ENCODE results near the gene SMPX.
A peak's percentile ranks its signal among the peaks of the same experiment; 100 is the strongest.
"Not testable (repeated sequence)": the region's sequence is repeated elsewhere in the genome, so short reads cannot be mapped to it uniquely, and the experiment has no call there.

SMPX gene

DNA sequence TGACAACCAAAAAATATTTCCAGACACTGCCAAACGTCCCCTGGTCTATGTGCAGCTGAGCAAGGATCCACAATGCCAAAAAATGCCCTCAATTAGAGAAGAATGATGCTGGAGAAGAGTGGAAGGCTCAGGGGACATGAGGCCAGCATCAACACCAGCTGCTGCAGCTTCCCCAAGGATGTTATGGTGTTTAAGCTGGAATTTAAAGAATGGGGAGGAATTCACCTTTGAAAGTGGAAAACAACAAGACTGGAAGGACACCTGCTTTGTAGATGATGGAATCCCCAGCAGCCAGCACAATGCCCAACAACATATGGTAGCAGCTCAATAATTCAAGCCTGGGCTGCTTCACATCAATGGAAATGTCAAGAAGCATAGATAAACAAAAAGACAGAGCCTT, 20.3 kb upstream of the SMPX start:
- H3K4me1 ChIP-seq (ENCODE audit: control insufficient read depth in 2 of 2, insufficient read depth in 2 of 2, low read length in 2 of 2): no peaks in the 10 kb centered on the region

DNA sequence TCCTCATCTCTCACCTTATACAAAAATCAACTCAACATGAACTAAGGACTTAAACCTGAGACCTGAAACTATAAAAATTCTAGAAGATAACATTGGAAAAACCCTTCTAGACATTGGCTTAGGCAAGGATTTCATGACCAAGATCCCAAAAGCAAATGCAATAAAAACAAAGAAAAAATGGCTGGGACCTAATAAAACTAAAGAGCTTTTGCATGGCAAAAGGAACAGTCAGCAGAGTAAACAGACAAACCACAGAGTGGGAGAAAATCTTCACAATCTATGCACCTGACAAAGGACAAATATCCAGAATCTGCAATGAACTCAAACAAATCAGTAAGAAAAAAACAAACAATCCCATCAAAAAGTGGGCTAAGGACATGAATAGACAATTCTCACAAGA, 17.2 kb upstream of the SMPX start:
- not testable (repeated sequence) for H3K36me3 ChIP-seq (ENCODE audit: control insufficient read depth in 2 of 2, insufficient read depth in 2 of 2, low read length in 2 of 2); H3K4me3 ChIP-seq (ENCODE audit: low read length in 2 of 2); H3K9ac ChIP-seq (ENCODE audit: low read depth in 1 of 2, low read length in 2 of 2); H3K4me1 ChIP-seq (ENCODE audit: control insufficient read depth in 2 of 2, insufficient read depth in 2 of 2, low read length in 2 of 2); H3K9me3 ChIP-seq (ENCODE audit: control insufficient read depth in 2 of 2, low read length in 2 of 2); H3K27me3 ChIP-seq (ENCODE audit: control insufficient read depth in 2 of 2, insufficient read depth in 2 of 2, low read length in 2 of 2); H3K27ac ChIP-seq (ENCODE audit: low read depth in 2 of 2, low read length in 2 of 2)

More for the DNA sequence above, 20.3 kb upstream of the SMPX start:
- H3K4me3 ChIP-seq (ENCODE audit: low read length in 2 of 2): no peak overlapping the region
- no peaks in the 10 kb centered on the region for H3K27me3 ChIP-seq (ENCODE audit: control insufficient read depth in 2 of 2, insufficient read depth in 2 of 2, low read length in 2 of 2)
- no peaks in the 10 kb centered on the region for H3K9me3 ChIP-seq (ENCODE audit: control insufficient read depth in 2 of 2, low read length in 2 of 2)
- H3K36me3 ChIP-seq (ENCODE audit: control insufficient read depth in 2 of 2, insufficient read depth in 2 of 2, low read length in 2 of 2): no peaks in the 10 kb centered on the region
- no peak overlapping the region for H3K27ac ChIP-seq (ENCODE audit: low read depth in 2 of 2, low read length in 2 of 2)
- no peak overlapping the region for H3K9ac ChIP-seq (ENCODE audit: low read depth in 1 of 2, low read length in 2 of 2)

GRCh38 chrX:21773036-21773435, 15.1 kb upstream of the SMPX start:
- H3K9ac ChIP-seq (ENCODE audit: low read depth in 1 of 2, low read length in 2 of 2); H3K27ac ChIP-seq (ENCODE audit: low read depth in 2 of 2, low read length in 2 of 2); H3K4me1 ChIP-seq (ENCODE audit: control insufficient read depth in 2 of 2, insufficient read depth in 2 of 2, low read length in 2 of 2); H3K27me3 ChIP-seq (ENCODE audit: control insufficient read depth in 2 of 2, insufficient read depth in 2 of 2, low read length in 2 of 2); H3K4me3 ChIP-seq (ENCODE audit: low read length in 2 of 2); H3K36me3 ChIP-seq (ENCODE audit: control insufficient read depth in 2 of 2, insufficient read depth in 2 of 2, low read length in 2 of 2); H3K9me3 ChIP-seq (ENCODE audit: control insufficient read depth in 2 of 2, low read length in 2 of 2): not testable (repeated sequence)

DNA sequence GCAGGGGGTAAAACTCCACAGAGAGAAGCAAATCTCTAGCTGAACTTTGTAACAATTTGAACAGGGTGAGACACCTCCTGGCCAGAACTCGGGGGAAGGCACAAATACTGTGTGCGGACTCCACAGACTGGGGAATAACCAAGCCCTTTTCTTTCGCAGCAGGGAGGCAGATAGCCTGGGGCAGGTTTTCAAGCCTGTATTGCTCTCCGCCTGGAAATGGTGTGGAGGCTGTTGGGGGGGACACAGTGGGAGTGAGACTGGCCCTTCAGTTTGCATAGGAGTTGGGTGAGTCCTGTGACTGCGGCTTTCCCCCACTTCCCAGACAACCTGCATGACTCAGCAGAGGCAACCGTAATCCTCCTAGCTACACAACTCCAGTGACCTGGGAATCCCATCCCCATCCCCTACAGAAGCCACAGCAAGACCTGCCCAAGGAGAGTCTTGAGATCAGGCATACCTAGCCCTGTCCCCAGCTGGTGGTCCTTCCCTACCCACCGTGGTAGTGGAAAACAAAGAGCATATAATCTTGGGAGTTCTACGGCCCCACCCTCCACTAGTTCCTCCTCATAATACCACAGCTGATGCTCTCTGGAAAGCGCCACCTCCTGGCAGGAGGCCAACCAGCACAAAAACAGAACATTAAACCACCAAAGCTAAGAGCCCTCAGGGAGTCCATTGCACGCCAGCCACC, 12.9 kb upstream of the SMPX start:
- Histone ChIP-seq H3K9ac (ENCODE audit: low read depth in 1 of 2, low read length in 2 of 2) (no peak overlapping the region), H3K9me3 (ENCODE audit: control insufficient read depth in 2 of 2, low read length in 2 of 2) (no peaks in the 10 kb centered on the region), H3K4me3 (ENCODE audit: low read length in 2 of 2) (no peak overlapping the region), H3K36me3 (ENCODE audit: control insufficient read depth in 2 of 2, insufficient read depth in 2 of 2, low read length in 2 of 2) (no peaks in the 10 kb centered on the region), H3K27me3 (ENCODE audit: control insufficient read depth in 2 of 2, insufficient read depth in 2 of 2, low read length in 2 of 2) (no peaks in the 10 kb centered on the region), H3K4me1 (ENCODE audit: control insufficient read depth in 2 of 2, insufficient read depth in 2 of 2, low read length in 2 of 2) (no peaks in the 10 kb centered on the region), H3K27ac (ENCODE audit: low read depth in 2 of 2, low read length in 2 of 2) (no peak overlapping the region)

GRCh38 chrX:21766101-21766500, 8.2 kb upstream of the SMPX start:
- Histone ChIP-seq H3K9ac (ENCODE audit: low read depth in 1 of 2, low read length in 2 of 2) (no peak overlapping the region), H3K4me3 (ENCODE audit: low read length in 2 of 2) (no peak overlapping the region), H3K36me3 (ENCODE audit: control insufficient read depth in 2 of 2, insufficient read depth in 2 of 2, low read length in 2 of 2) (no peaks in the 10 kb centered on the region), H3K27ac (ENCODE audit: low read depth in 2 of 2, low read length in 2 of 2) (no peak overlapping the region), H3K27me3 (ENCODE audit: control insufficient read depth in 2 of 2, insufficient read depth in 2 of 2, low read length in 2 of 2) (no peaks in the 10 kb centered on the region), H3K4me1 (ENCODE audit: control insufficient read depth in 2 of 2, insufficient read depth in 2 of 2, low read length in 2 of 2) (no peaks in the 10 kb centered on the region), H3K9me3 (ENCODE audit: control insufficient read depth in 2 of 2, low read length in 2 of 2) (no peaks in the 10 kb centered on the region)

GRCh38 chrX:21764008-21764407, 6.1 kb upstream of the SMPX start:
- Histone ChIP-seq H3K9me3 (ENCODE audit: control insufficient read depth in 2 of 2, low read length in 2 of 2) (no peaks in the 10 kb centered on the region), H3K27ac (ENCODE audit: low read depth in 2 of 2, low read length in 2 of 2) (no peak overlapping the region), H3K4me1 (ENCODE audit: control insufficient read depth in 2 of 2, insufficient read depth in 2 of 2, low read length in 2 of 2) (no peaks in the 10 kb centered on the region), H3K9ac (ENCODE audit: low read depth in 1 of 2, low read length in 2 of 2) (no peak overlapping the region), H3K36me3 (ENCODE audit: control insufficient read depth in 2 of 2, insufficient read depth in 2 of 2, low read length in 2 of 2) (no peaks in the 10 kb centered on the region), H3K4me3 (ENCODE audit: low read length in 2 of 2) (no peak overlapping the region), H3K27me3 (ENCODE audit: control insufficient read depth in 2 of 2, insufficient read depth in 2 of 2, low read length in 2 of 2) (peaks cover 0 to 5% of the 10 kb centered on the region in 2 donors)

DNA sequence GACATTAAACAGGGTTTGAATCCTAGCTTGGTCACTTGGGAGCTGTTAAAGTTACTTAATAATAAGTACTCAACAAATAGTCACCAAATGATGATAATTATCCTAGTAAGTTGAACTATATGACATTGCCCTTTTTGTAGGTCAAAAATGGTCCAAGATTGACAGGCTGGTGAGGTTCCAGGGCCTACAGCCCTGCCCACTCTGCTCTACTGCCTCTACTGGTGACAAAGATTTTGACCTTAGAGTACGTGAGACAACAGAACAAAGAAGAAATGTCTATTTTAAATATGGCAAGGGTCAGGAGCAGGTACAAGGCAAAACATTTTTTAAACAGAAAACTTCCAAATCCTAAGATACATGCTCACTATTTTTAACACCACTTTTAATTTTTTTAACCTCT, 572 bp upstream of the SMPX start:
- peaks cover 0 to 5% of the 10 kb centered on the region in 2 donors for H3K27me3 ChIP-seq (ENCODE audit: control insufficient read depth in 2 of 2, insufficient read depth in 2 of 2, low read length in 2 of 2)
- no peak overlapping the region for H3K4me3 ChIP-seq (ENCODE audit: low read length in 2 of 2)
- no peak overlapping the region for H3K9ac ChIP-seq (ENCODE audit: low read depth in 1 of 2, low read length in 2 of 2)
- no peaks in the 10 kb centered on the region for H3K4me1 ChIP-seq (ENCODE audit: control insufficient read depth in 2 of 2, insufficient read depth in 2 of 2, low read length in 2 of 2)
- no peaks in the 10 kb centered on the region for H3K36me3 ChIP-seq (ENCODE audit: control insufficient read depth in 2 of 2, insufficient read depth in 2 of 2, low read length in 2 of 2)
- no peak overlapping the region for H3K27ac ChIP-seq (ENCODE audit: low read depth in 2 of 2, low read length in 2 of 2)
- no peaks in the 10 kb centered on the region for H3K9me3 ChIP-seq (ENCODE audit: control insufficient read depth in 2 of 2, low read length in 2 of 2)

- Histone ChIP-seq H3K27me3 (ENCODE audit: control insufficient read depth in 2 of 2, insufficient read depth in 2 of 2, low read length in 2 of 2) (peaks cover 0 to 5% of the 10 kb centered on the region in 2 donors), H3K4me1 (ENCODE audit: control insufficient read depth in 2 of 2, insufficient read depth in 2 of 2, low read length in 2 of 2) (no peaks in the 10 kb centered on the region), H3K9ac (ENCODE audit: low read depth in 1 of 2, low read length in 2 of 2) (no peak overlapping the region), H3K4me3 (ENCODE audit: low read length in 2 of 2) (peak overlapping the region in 1 of 2 donors; percentile 13), H3K36me3 (ENCODE audit: control insufficient read depth in 2 of 2, insufficient read depth in 2 of 2, low read length in 2 of 2) (no peaks in the 10 kb centered on the region), H3K27ac (ENCODE audit: low read depth in 2 of 2, low read length in 2 of 2) (no peak overlapping the region), H3K9me3 (ENCODE audit: control insufficient read depth in 2 of 2, low read length in 2 of 2) (no peaks in the 10 kb centered on the region)
Measured at GRCh38 chrX:21756785-21757529, 959 bp downstream of the SMPX start.

GRCh38 chrX:21749924-21750323, 8.0 kb downstream of the SMPX start:
- Histone ChIP-seq H3K27ac (ENCODE audit: low read depth in 2 of 2, low read length in 2 of 2) (no peak overlapping the region), H3K9me3 (ENCODE audit: control insufficient read depth in 2 of 2, low read length in 2 of 2) (no peaks in the 10 kb centered on the region), H3K36me3 (ENCODE audit: control insufficient read depth in 2 of 2, insufficient read depth in 2 of 2, low read length in 2 of 2) (no peaks in the 10 kb centered on the region), H3K9ac (ENCODE audit: low read depth in 1 of 2, low read length in 2 of 2) (no peak overlapping the region), H3K4me1 (ENCODE audit: control insufficient read depth in 2 of 2, insufficient read depth in 2 of 2, low read length in 2 of 2) (no peaks in the 10 kb centered on the region), H3K27me3 (ENCODE audit: control insufficient read depth in 2 of 2, insufficient read depth in 2 of 2, low read length in 2 of 2) (peaks cover 0 to 6% of the 10 kb centered on the region in 2 donors), H3K4me3 (ENCODE audit: low read length in 2 of 2) (no peak overlapping the region)

GRCh38 chrX:21748235-21748634, 9.7 kb downstream of the SMPX start:
- peaks cover 0 to 6% of the 10 kb centered on the region in 2 donors for H3K27me3 ChIP-seq (ENCODE audit: control insufficient read depth in 2 of 2, insufficient read depth in 2 of 2, low read length in 2 of 2)
- H3K4me3 ChIP-seq (ENCODE audit: low read length in 2 of 2): no peak overlapping the region
- no peak overlapping the region for H3K9ac ChIP-seq (ENCODE audit: low read depth in 1 of 2, low read length in 2 of 2)
- H3K9me3 ChIP-seq (ENCODE audit: control insufficient read depth in 2 of 2, low read length in 2 of 2): no peaks in the 10 kb centered on the region
- H3K36me3 ChIP-seq (ENCODE audit: control insufficient read depth in 2 of 2, insufficient read depth in 2 of 2, low read length in 2 of 2): no peaks in the 10 kb centered on the region
- no peak overlapping the region for H3K27ac ChIP-seq (ENCODE audit: low read depth in 2 of 2, low read length in 2 of 2)
- no peaks in the 10 kb centered on the region for H3K4me1 ChIP-seq (ENCODE audit: control insufficient read depth in 2 of 2, insufficient read depth in 2 of 2, low read length in 2 of 2)
